Activated T-cell treated with anti-CD3 and anti-CD28 coated beads, Interleukin-2, amount 50 U/mL, for 24 hours (primary cell): ENCODE results near the gene MRE11.
"Not testable (repeated sequence)": the region's sequence is repeated elsewhere in the genome, so short reads cannot be mapped to it uniquely, and the experiment has no call there.

ENCODE experiments used
- DNase-seq: peaks from one replicate; pipeline ENCODE4 v3.0.0-alpha.2; 2020
- H3K27ac Mint-ChIP-seq: 2 replicates; pipeline ENCODE4 v1.8.0; 2020; ENCODE audit warnings: mild to moderate bottlenecking, mixed read lengths
- H3K27me3 Mint-ChIP-seq: 2 replicates; pipeline ENCODE4 v1.8.0; 2020; ENCODE audit warnings: mixed read lengths
- H3K36me3 Mint-ChIP-seq: 2 replicates; pipeline ENCODE4 v1.8.0; 2020; ENCODE audit warnings: low read depth, mixed read lengths
- H3K4me1 Mint-ChIP-seq: 2 replicates; pipeline ENCODE4 v1.8.0; 2020; ENCODE audit warnings: low read depth, mixed read lengths
- H3K4me3 Mint-ChIP-seq: 2 replicates; pipeline ENCODE4 v1.8.0; 2020; ENCODE audit warnings: mild to moderate bottlenecking, moderate library complexity, mixed read lengths
- H3K9me3 Mint-ChIP-seq: 2 replicates; pipeline ENCODE4 v1.8.0; 2020; ENCODE audit warnings: mixed read lengths

The MRE11 gene

GRCh38 chr11:94370576-94370975 is 123.1 kb downstream of the MRE11 start:
- peaks cover 16% of the 10 kb centered on the region for H3K27me3 Mint-ChIP-seq
- not testable (repeated sequence) for H3K36me3 Mint-ChIP-seq, H3K4me1 Mint-ChIP-seq, H3K27ac Mint-ChIP-seq, H3K4me3 Mint-ChIP-seq, DNase-seq, H3K9me3 Mint-ChIP-seq
